HG02852 (cell line): Measurements from ENCODE around the gene TCOF1.

Experiments used
- ATAC-seq: cut with Tn5 transposase; IDR thresholded peaks from one replicate; pipeline ENCODE4 v1.9.1; 2021; ENCODE audit warnings: mild to moderate bottlenecking, moderate library complexity; ENCODE audit not compliant: unreplicated experiment

TCOF1 gene, protein sequence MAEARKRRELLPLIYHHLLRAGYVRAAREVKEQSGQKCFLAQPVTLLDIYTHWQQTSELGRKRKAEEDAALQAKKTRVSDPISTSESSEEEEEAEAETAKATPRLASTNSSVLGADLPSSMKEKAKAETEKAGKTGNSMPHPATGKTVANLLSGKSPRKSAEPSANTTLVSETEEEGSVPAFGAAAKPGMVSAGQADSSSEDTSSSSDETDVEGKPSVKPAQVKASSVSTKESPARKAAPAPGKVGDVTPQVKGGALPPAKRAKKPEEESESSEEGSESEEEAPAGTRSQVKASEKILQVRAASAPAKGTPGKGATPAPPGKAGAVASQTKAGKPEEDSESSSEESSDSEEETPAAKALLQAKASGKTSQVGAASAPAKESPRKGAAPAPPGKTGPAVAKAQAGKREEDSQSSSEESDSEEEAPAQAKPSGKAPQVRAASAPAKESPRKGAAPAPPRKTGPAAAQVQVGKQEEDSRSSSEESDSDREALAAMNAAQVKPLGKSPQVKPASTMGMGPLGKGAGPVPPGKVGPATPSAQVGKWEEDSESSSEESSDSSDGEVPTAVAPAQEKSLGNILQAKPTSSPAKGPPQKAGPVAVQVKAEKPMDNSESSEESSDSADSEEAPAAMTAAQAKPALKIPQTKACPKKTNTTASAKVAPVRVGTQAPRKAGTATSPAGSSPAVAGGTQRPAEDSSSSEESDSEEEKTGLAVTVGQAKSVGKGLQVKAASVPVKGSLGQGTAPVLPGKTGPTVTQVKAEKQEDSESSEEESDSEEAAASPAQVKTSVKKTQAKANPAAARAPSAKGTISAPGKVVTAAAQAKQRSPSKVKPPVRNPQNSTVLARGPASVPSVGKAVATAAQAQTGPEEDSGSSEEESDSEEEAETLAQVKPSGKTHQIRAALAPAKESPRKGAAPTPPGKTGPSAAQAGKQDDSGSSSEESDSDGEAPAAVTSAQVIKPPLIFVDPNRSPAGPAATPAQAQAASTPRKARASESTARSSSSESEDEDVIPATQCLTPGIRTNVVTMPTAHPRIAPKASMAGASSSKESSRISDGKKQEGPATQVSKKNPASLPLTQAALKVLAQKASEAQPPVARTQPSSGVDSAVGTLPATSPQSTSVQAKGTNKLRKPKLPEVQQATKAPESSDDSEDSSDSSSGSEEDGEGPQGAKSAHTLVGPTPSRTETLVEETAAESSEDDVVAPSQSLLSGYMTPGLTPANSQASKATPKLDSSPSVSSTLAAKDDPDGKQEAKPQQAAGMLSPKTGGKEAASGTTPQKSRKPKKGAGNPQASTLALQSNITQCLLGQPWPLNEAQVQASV (N-terminal part only)

DNA sequence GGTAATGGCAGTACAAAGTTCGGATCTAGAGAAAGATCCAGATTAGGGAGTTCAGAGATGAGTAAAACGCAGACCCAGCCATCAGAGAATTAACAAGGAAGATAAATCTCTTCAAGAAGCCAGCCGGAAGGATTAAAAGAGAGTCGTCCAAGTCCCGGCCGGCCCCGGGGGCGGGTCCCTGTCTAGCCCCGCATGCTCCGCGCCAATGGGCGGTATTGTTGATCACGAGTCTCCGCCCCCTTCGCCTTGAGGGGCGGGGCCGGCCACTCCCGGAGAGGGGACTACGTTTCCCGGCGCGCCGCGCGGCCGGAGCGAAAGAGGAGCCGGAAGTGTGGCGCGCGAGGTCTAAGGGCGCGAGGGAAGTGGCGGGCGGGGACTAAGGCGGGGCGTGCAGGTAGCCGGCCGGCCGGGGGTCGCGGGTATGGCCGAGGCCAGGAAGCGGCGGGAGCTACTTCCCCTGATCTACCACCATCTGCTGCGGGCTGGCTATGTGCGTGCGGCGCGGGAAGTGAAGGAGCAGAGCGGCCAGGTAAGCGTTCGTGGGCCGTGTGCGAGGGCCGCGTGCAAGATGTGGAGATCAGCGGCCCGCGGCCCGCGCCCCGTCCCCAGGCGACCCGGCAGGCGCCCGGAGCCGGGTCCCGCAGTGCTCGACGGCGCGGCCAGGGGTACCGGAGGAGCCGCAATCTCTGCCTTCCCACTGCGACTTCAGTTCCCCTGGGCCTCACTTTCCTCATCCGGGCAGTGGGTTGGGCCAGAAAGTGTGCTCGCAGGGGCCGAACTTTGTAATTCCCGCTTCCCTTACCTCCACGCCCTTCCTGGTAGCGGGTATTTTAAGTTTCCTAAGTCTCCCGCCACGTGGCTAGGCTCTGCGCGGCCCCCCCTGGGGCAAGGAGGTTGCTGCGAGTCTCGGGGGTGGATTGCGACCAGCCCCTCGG is at the start of gene TCOF1:
TCOF1 (plus strand) TSS at position 372 of the 935 bp plus-strand sequence; CDS start at position 422, 50 bp downstream.
- peak; percentile 81 for ATAC-seq

DNA sequence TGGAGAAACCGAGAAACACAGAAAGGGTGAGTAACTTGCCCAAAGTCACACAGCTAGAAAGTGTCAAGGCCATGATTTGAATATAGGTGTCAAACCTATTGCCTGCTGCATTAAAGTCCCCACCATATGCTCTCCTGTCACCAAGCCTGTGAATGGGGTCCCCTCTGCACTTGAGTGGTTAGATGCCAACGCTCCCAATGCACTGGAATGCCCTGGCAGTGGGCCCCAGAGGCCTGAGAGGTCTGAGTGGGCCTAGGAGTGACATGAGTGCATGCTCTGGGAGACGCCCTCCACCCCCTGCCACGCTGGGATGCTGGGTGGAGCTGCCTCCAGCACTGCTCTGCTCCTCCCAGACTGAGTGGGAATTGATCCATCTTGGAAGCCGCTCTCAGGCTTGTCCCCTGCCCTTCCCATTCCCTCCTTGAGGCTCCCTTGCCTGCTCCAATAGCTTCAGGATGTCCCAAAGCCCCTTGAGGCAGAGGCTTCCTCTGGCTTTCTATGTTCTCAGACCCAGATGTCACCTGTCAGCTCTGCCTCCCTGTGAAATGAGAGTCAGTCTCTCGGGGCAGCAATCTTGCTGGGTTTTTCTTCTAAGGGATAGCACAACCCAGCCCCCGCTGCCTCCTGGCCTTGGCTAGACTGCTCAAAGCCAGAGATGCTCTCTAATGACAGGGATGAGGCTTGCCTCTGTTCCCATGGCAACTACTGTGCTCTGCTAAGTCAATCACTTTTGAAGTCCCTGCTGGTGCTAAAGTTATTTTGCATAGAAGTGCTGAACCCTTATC is 48.2 kb upstream of the TCOF1 start:
- ATAC-seq = no peak

DNA sequence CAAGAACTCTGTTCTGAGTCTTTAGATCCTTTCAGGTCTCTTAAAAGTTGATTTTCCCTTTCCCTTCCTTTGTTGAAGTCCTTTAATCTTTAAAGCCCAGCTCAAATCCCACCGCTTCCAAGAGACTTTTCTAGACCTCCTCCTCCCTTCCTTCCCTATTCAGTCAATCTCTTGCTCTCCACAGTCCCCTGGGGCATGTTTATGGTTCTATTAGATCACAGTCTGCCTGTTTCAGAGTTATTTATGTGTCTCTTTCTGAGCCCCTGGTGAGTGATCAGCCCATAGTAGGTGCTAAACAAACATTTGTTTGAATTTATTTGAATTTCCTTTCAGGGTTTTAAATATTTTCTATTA is 47.6 kb upstream of the TCOF1 start:
- ATAC-seq = no peak

DNA sequence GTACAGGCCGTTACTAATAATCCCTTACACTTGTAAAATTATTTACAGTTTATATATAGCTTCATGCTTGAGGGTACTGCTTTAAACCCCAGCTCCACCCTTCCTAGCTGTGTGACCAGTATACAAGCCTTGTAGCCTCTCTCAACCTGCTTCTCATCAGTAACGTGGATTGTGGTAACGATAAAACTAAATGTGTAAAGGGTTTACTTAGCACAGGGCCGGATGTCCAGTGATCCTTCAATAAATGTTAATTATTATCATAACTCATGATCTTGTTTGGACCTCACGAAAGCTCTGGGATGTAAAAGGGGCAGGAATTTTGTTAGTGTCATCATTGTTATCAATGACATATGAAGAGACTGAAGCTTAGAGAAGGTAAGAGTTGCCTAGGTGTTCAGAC is 47.3 kb upstream of the TCOF1 start:
- ATAC-seq = no peak

DNA sequence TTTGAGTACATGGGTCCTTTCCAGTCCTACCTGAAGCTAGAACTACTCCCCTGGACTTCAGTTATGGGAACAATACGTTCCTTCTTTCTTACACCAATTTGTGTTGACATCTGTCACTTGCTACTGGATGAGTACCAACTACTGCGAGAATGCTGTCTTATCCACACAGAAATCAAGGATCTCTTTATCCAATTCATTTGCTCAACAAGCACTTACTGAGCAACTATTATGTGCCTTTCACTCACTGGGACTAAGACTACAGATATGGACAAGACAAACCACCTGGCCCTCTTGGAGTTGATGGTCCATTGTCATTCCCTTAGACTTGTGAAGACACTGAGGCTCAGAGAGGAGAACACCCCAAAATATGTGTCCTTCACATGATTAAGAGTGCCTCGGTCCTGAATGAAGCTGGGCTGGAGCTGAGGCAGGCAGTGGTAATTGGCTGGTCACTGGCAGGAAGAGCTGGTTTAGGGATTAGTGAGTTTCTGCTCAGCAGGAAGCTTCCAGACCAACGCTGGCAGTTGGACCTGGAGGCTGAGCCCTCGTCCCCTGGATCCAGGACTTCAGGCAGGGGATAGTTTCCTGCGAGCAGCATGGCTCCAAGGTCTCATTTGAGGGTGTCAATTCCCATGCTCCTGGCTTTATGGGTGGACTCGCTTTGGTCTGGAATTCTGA is 46.3 kb upstream of the TCOF1 start:
- no peak for ATAC-seq

DNA sequence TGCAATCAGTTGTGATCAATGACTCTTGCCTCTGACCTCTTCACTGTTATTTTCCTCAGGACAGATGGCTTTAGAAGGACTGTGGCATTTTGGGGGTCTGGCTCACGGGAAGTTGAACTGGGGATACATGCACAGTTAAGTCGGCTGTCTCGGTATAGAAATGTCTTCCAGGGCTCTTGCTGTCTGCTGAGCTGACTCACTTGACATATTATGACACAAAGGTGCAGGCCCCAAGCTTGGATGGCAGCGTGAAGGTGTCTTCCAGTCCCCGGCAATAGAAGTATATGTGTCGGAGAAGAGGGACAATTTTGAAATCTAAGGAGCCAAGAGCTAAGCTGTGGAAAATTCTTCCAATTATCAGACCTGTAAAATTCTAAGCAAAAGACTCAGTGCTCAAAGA is 45.0 kb upstream of the TCOF1 start:
- no peak for ATAC-seq

DNA sequence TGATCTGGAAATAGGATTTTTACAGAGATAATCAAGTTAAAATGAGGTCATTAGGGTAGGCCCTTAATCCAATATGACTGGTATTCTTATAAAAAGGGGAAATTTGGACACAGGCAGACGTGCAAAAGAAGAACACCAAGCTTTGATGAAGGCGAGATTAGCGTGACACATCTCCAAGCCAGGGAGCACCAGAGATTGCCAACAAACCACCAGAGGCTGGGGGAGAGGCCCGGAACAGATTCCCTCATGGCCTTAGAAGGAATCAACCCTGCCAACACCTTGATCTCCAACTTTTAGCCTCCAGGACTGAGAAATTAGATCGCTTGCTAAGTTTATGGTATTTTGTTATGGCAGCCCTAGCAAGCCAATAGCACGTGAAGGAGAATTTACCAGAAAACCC is 44.0 kb upstream of the TCOF1 start:
- ATAC-seq = no peak

DNA sequence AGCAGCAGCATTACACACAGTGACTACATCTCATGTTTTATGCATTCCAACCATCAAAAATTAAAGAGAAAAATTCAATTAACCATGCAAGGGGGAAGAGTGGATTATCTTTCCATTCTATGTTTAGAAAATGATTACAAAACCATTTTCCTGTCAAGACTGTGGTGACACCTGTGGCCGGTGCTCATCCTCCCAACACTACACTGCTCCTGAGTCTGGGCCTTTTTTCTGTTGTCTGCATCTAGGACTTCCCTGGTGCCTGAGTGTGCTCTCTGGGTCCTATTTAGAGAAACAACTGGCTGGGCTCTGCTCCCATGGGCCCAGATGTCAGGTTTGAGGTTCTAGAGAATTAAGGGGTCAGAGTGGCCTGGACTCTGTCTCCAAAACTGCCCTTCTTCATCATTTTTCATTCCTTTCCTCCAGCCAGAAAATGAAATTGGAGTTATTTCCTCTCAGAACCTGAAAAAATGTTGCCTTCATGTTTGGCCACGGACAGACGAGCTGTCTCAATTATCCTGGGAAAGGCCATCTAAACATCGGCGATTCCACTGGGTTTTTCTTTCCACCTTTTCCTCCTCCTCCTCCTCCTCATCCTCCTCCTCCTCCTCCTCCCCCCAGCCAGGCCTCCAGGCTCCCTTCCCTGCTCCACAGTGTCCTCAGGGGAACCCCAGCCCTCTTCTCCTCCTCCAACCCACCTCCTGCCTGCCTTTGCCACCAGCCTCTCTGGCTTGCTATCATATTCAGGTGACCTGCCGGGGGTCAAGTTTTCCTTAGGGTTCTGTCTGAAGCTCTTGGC is 43.4 kb upstream of the TCOF1 start:
- no peak for ATAC-seq

DNA sequence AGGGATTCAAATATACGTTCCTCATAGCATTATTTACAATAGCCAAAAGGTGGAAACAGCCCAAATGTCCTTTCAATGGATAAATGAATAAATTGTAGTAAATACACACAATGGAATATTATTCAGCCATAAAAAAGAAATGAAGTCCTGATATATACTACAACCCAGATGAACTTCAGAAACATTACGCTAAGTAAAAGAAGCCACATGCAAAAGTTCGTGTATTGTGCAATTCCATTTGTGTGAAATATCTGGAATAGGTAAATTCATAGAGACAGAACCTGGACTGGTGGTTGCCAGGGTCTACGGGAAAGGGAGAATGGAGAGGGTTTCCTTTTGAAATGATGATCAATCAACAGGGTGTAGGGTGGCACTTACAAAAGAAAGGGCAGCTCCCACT is 42.3 kb upstream of the TCOF1 start:
- no peak for ATAC-seq

DNA sequence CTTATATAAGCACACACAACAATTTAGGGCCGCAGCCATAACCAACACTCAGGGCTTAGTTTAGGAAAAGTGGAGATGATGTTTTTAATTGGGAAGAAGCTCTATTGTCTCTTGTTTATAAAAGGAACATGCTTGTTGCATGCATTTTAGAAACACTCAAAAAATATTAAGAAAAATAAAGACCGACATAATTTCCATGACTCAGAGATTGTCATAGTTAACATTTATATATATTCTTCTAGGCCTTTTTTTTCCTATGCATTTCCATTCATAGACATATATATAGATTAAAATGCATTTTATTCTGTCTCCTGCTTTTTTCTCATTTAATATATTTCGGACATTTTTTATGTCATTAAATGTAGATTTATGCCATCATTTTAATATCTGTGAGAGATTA is 41.2 kb upstream of the TCOF1 start:
- ATAC-seq = no peak

DNA sequence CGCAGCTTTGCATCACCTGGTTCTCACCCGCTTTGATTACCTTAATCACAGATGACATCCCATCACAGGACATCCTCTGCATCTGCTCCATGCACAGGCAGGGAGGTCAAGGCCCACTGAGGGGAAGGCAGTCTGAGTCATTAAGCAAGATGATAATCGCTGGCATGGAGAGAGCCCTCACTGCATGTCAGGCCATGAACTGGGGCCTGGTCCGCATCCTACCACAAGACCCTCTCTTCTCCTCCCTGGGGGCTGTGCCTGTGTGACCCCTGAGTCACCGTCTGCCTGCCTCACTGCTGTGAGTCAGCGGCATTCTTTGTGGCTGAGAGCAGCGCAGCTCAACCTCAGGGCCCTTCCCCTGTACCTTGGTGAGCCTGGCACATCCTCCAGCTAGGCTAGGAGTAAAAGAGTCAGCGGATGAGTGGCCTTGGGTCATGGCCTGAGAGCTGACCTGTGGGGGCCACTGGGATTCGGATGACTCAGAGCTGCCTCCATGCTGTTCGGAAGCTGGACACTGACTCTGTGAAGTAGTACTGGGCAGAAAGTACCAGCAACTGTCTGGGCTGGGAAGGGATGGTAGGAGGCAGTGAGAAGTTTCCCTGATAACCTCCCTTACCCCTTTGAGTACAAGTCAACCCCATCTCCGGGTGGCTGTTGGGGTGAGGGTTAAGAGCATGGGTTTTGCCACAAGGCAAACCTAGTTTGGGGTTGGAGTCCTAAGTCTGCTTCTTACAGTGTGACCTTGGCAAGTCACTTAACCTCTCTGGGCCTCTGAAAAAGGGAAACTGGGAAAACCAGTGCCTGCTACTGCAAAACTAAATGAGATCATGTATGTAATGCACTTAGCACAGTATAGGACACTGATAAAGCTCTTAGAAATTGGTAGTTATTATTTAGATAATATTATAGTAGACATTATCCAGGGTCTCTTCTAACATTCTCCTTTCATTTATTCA is 40.2 kb upstream of the TCOF1 start:
- ATAC-seq = no peak

DNA sequence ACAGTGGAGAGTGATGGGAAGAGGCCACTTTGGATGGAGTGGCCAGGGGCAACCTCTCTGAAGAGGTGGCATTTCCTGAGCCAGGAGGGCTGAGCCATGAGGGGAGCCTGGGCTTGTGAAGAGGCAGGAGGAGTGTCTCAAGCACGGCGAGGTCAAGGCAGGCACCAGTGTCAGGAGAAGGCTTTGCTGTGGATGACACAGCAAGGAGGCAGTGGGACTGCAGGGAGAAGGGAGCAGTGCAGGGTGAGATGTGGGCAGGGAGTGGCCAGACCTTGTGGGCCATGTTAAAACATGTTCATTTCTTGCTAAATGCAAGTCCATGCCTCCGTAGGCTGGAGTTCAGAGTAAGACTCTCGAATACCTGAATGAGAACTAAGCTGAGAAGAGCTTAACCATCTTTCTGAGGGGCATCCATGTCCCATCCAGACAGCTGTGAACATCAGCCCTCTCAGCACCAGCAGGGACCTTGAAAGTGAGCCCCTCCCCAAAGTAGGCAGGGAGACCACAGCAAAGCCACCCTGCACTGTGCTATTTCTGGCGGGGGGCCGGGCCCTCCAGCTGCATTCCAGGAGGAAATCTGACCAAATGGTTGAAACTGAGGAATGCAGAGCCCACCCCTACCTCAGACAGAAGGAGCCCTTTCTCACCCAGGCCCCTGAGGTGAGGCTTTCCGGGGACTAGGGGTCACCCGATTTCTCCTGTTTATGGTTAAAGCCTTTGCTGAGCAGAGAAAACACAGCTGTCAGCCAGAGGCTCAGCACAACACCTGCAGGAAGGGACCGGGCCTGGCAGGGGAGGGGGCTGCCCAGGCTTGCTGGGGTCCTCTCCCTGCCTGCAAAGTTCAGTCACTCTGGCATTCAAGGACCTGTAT is 38.6 kb upstream of the TCOF1 start:
- no peak for ATAC-seq

DNA sequence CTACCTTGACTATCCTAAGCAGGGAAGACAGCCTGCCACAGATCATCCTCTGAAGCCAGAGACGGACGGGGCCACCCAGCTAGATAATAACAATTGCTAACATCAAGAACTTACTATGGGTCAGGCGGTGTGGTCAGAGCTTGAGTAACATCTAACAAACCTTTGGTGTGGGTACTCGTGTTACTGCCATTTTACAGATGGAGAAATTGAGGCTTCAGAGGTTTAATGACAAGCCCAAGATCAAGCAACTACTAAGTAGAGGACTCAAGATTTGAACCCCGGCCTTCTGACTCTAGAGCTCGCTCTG is 38.1 kb upstream of the TCOF1 start:
- ATAC-seq = no peak

DNA sequence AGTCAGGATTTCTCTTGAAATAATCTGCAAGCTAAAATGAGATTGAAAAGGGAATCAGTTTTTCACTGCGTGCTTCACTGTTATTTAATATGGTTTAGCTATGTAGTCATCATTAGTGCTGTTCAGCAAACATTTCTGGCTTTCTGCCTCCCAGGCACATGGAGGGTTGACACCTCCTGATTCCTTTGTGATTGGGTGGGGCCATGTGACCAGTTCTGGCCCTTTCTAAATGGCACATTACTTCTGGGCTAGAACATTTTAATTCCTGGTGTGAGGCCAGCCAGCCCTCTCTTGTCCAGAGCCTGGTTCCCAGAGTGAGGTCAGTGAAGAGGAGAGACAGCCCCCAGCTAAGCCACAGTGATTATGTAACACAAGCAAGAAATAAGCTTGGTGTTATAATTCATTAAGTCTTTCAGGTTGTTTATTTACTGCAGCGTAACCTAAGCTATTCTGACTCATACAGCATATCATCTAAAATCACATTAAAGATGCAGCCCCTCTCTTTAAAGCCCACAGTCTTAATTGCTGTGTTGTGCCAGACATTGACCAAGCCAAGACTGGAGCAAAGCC is 37.4 kb upstream of the TCOF1 start:
- ATAC-seq = no peak

DNA sequence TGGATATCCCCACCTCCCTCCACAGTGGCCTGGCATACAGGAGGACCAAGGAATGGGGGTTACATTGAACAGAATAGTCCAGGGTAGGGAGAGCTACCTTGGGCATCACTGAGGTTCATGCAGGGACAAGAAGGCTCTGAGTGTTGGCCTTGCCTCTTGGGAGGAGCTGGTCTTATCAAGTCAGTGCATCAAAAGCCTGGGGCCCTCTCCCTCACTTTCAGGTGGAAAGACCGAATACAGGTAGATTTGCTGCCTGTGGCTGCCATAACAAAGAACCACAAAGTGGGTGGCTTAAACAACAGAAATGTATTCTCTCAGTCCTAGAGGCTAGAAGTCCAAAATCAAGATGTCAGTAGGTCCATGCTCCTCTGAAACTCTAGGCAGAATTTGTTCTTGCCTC is 36.3 kb upstream of the TCOF1 start:
- ATAC-seq = no peak

DNA sequence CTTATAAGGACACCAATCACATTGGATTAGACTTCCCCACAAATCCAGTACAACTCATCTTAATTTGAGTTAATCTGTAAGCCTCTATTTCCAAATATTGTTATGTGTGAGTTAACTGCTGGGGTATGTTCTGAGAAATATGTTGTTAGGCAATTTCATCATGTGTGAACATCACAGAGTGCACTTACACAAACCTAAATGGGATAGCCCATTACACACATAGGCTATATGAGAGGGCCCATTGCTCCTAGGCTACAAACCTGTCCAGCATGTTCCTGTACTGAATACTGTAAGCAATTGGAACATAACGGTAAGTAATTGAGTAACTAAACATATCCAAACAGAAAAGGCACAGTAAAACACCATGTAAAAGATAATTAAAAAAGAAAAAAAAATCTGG is 35.7 kb upstream of the TCOF1 start:
- no peak for ATAC-seq
